NB4 (cell line): ENCODE results near the gene TCF3.
A peak's percentile ranks its signal among the peaks of the same experiment; 100 is the strongest.

Experiments used
- DNase-seq: peaks from one replicate; pipeline ENCODE4 v3.0.0; 2010; ENCODE audit warnings: low read depth
- H3K4me3 ChIP-seq: one replicate; pipeline ENCODE4 v1.5.1; 2011; ENCODE audit warnings: mild to moderate bottlenecking, low read depth, low read length, moderate library complexity
- MYC ChIP-seq: IDR thresholded peaks from 2 replicates; pipeline ENCODE4 v1.6.1; 2011; ENCODE audit warnings: low read depth, low read length
- POLR2A ChIP-seq: IDR thresholded peaks from 2 replicates; pipeline ENCODE4 v1.6.1; 2011; ENCODE audit warnings: mild to moderate bottlenecking; ENCODE audit not compliant: insufficient read length; ENCODE audit errors: extremely low read depth
- TF ChIP-seq, protein P1 (sequence below): IDR thresholded peaks from 2 replicates; pipeline ENCODE4 v1.6.1; 2011; ENCODE audit warnings: low read depth, low read length
- TF ChIP-seq, protein P2 (sequence below): IDR thresholded peaks from one replicate; pipeline ENCODE4 v1.5.1; 2012; ENCODE audit warnings: low read depth, low read length

The TCF3 gene

GRCh38 chr19:1649706-1650649 is 2.4 kb downstream of the TCF3 start:
- H3K4me3 ChIP-seq = peak overlapping the region; percentile 64
- TF ChIP-seq MYC = no peak
- TF ChIP-seq, protein P1, sequence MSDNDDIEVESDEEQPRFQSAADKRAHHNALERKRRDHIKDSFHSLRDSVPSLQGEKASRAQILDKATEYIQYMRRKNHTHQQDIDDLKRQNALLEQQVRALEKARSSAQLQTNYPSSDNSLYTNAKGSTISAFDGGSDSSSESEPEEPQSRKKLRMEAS = no peak
- TF ChIP-seq POLR2A = no peak
- TF ChIP-seq, protein P2, sequence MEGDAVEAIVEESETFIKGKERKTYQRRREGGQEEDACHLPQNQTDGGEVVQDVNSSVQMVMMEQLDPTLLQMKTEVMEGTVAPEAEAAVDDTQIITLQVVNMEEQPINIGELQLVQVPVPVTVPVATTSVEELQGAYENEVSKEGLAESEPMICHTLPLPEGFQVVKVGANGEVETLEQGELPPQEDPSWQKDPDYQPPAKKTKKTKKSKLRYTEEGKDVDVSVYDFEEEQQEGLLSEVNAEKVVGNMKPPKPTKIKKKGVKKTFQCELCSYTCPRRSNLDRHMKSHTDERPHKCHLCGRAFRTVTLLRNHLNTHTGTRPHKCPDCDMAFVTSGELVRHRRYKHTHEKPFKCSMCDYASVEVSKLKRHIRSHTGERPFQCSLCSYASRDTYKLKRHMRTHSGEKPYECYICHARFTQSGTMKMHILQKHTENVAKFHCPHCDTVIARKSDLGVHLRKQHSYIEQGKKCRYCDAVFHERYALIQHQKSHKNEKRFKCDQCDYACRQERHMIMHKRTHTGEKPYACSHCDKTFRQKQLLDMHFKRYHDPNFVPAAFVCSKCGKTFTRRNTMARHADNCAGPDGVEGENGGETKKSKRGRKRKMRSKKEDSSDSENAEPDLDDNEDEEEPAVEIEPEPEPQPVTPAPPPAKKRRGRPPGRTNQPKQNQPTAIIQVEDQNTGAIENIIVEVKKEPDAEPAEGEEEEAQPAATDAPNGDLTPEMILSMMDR = no peak
- no peak for DNase-seq

- no peak for DNase-seq
- H3K4me3 ChIP-seq = no peak overlapping the region
- TF ChIP-seq, protein P2 = no peak
- TF ChIP-seq, protein P1 = no peak
- TF ChIP-seq MYC (no peak), POLR2A (no peak)
Measured at GRCh38 chr19:1648920-1649541, 3.4 kb downstream of the TCF3 start.

GRCh38 chr19:1648459-1648849 is 4.0 kb downstream of the TCF3 start:
- TF ChIP-seq, protein P2 = no peak
- TF ChIP-seq POLR2A (no peak), MYC (no peak)
- TF ChIP-seq, protein P1 = no peak
- no peak for DNase-seq
- no peak overlapping the region for H3K4me3 ChIP-seq

DNA sequence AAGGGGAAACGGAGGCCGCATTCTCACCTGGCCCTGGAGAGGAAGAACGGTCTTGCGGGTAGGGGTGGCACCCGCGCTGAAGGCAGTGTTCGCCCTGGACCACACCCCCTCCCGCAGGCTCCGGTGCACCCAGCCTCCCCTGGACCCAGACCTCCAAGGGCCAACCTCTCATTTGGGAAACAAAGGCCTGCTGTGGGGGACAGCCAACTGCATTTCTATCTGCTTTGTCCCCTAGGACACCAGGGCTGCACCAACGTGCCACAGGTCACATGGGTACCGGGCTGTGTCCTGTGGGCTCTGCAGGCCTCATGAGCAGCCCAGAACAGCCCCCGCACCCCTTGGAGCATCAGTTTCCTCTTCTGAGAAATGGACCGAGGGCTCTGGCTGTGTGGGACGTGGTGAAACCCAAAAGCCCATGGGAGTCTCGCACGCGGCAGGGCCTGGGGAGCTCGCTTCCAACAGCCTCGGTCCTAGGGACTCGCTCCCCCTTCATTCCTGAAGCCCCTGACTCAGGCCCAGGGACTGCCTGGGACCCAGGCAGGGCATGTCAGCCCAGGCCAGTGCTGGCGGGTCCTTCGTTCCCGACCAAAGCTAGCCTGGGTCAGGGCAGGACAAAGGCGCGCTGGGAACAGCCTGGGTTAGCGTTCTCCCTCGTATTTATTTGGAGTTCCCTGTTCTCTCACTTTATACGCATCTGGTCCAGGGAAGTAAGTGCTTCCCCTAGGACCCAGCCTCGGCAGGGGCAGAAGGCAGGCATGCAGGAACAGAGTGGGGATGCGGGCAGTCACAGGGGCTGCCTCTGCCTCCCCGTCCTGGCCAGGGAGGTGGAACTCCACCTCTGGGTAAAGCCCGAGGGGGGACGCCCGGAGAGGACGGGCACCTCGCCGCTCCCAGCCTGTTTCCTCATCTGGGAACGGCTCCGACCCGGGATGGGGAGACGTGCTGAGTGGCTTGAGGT is 4.6 kb downstream of the TCF3 start:
- H3K4me3 ChIP-seq = no peak overlapping the region

More for the DNA sequence above, 4.6 kb downstream of the TCF3 start:
- DNase-seq = no peak
- TF ChIP-seq, protein P1 = no peak
- no peak for TF ChIP-seq POLR2A
- TF ChIP-seq MYC = no peak
- TF ChIP-seq, protein P2 = no peak
